Activated T-cell treated with anti-CD3 and anti-CD28 coated beads, Interleukin-2, amount 50 U/mL, for 4 hours (primary cell): ENCODE results near the gene CARS1. TPM values are rescaled to one million over a fixed set of nuclear protein-coding genes. Genes with fewer than 3 reads are reported as not detected.

Source experiments
- ATAC-seq, 2 donors: fragments of 200-7000 bp; cut with Tn5 transposase; one replicate each; pipeline ENCODE4 v1.10.0; 2021
- DNase-seq: peaks from one replicate; pipeline ENCODE4 v3.0.0-alpha.2; 2020
- H3K27me3 Mint-ChIP-seq: one replicate; pipeline ENCODE4 v1.8.0; 2021; ENCODE audit warnings: low read depth, mixed read lengths
- H3K36me3 Mint-ChIP-seq: one replicate; pipeline ENCODE4 v1.8.0; 2022; ENCODE audit warnings: mixed read lengths; ENCODE audit not compliant: insufficient read depth
- H3K4me1 Mint-ChIP-seq: one replicate; pipeline ENCODE4 v1.8.0; 2021; ENCODE audit warnings: low read depth, mixed read lengths
- H3K4me3 Mint-ChIP-seq: one replicate; pipeline ENCODE4 v1.8.0; 2021; ENCODE audit warnings: mild to moderate bottlenecking, moderate library complexity, mixed read lengths
- H3K9me3 Mint-ChIP-seq: one replicate; pipeline ENCODE4 v1.8.0; 2021; ENCODE audit warnings: mixed read lengths
- total RNA-seq, 3 donors: library from RNA; stranded (reverse); gene quantifications; one replicate each; pipeline ENCODE4 v1.2.1, GENCODE V29; 2021

CARS1 gene
- 100 to 1,000 TPM in 1 of 3 donors, 10 to 100 TPM in 2; 72.4 to 110 (median 88.1) TPM for total RNA-seq

DNA sequence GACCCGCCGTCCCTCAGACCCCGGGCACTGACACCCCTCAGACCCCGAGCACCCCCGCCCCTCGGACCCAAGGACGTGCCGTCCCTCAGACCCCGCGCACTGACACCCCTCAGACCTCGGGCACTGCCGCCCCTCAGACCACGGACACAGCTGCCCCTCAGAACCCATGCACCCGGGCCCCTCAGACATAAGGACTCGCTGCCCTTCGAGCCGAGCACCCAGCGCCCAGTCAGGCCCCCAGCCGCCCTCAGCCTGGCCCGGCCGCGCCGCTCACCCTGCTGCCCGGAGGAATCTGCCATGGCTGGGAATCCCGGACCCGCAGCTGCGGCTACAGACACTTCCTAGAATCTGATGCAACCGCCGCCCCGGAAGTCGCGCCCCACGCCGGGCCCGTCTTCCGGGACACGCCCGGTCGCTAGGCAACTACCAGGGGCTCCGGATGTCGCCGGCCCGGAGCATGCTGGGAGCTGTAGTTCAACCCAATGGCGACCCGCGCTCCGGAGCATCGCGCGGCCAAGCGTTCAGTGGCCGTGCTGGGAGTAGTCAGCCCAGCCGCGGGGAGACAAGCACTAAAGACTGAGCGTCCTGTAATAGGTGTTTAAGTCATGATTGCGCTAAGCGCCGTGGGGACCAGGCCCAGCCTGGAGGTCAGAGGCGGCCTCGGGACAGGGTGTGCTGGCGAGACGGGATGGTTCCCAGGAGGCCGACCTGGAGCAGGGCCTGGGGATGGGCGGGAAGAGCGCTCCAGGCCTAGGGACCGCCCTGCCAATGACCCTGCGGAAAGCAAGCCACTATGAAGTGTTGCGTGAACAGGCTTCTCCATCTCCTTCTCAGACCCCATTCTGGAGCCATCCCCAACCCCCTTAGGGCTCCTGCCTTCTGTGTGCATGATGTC, at the start of gene CARS1:
TSS of gene CARS1 (minus strand) at position 355 of the 895 bp plus-strand sequence. CDS start at position 299, 56 bp downstream.
- H3K9me3 Mint-ChIP-seq = no peaks in the 10 kb centered on the region

GRCh38 chr11:3105791-3106735, 48.8 kb upstream of the CARS1 start:
- H3K9me3 Mint-ChIP-seq = no peaks in the 10 kb centered on the region
- H3K4me1 Mint-ChIP-seq = no peaks in the 10 kb centered on the region
- H3K36me3 Mint-ChIP-seq = no peaks in the 10 kb centered on the region
- H3K4me3 Mint-ChIP-seq = no peak overlapping the region
- DNase-seq (no peak), ATAC-seq (no peak)
- peaks cover 2% of the 10 kb centered on the region for H3K27me3 Mint-ChIP-seq

More for the DNA sequence above, at the start of gene CARS1:
- H3K4me1 Mint-ChIP-seq = peaks cover 35% of the 10 kb centered on the region
- H3K27me3 Mint-ChIP-seq = no peaks in the 10 kb centered on the region
- peaks cover 11% of the 10 kb centered on the region for H3K36me3 Mint-ChIP-seq
- H3K4me3 Mint-ChIP-seq = peak within 1 kb of the TSS; percentile 90
- DNase-seq (peak; percentile 92), ATAC-seq (peak; percentile 98)

DNA sequence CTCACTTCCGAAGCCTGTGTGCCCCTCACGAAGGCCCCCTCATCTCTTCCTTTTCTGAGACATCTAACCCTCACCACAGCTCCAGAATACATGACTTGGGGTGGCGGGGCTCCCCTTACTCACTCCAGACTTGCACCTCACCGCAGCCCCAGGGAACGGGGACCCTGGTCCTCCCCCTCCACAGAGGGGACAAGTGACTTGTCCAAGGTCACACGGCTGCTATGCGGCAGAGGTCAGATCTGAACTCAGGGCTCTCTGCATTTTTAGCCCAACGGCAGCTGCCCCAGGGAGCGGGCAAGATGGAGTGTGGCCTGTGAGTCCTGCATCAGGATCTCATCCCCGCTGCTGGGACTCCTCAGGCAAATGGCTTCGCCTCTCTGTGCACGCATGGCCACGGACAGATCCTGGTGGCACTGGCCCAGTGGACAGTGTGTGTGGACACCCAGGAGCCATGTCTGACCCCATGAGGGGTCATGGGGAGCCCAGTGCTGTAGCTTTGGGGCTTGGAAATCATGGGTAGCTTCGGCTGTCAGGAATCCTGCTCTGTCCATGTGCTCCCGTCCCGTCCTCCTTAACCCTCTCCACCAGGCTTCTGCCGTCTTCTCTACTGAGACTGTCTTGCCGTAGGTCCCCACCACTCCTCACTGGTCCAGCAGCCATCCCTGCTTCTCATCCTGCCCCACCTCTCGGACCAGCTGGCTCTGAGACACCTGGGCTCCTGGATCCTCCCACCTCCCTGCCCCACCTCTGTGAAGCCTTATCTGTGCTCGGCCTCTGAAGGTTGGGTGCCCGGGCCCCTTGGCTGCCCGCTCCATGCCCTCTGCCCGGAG, 48.0 kb upstream of the CARS1 start:
- H3K36me3 Mint-ChIP-seq = no peaks in the 10 kb centered on the region
- no peak overlapping the region for H3K4me3 Mint-ChIP-seq
- H3K9me3 Mint-ChIP-seq = no peaks in the 10 kb centered on the region
- no peaks in the 10 kb centered on the region for H3K4me1 Mint-ChIP-seq
- no peak for ATAC-seq
- no peak for DNase-seq
- peaks cover 2% of the 10 kb centered on the region for H3K27me3 Mint-ChIP-seq

DNA sequence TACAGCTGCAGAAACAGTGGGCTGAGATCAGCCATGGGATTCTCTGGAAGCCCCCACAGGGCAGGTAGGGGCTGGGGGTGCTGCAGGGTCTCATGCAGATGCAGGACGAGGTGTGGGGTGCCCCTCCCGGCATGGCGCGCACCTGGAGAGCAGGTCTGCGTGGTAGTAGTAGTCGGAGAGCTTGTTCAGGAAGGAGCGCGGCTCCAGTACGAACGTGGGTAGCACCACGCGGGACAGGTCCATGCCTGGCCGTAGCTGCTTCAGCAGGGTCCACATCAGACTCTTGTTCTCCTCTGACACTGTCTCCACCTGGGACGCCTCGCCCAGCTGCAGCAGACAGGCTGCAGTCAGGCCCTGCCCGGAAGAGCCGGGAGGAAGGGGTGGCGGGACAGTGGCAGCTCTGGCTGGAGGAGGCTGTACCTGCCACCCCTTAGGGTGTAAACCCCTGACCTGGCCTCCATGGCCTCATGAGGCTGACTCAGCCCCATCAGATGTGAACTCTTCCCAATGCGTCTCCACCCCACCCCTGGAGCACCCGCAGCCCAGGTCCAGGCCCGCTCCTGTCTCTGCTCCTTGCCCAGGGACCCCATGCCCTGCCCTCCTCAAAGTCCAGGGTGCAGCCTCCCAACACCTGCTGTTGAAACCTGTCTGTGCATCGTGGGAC, 47.0 kb upstream of the CARS1 start:
- ATAC-seq = no peak
- H3K4me1 Mint-ChIP-seq = peaks cover 6% of the 10 kb centered on the region
- peaks cover 2% of the 10 kb centered on the region for H3K27me3 Mint-ChIP-seq
- no peaks in the 10 kb centered on the region for H3K9me3 Mint-ChIP-seq
- H3K4me3 Mint-ChIP-seq = no peak overlapping the region
- no peaks in the 10 kb centered on the region for H3K36me3 Mint-ChIP-seq
- no peak for DNase-seq

- Mint-ChIP-seq H3K36me3 (no peaks in the 10 kb centered on the region), H3K27me3 (peaks cover 2% of the 10 kb centered on the region), H3K9me3 (no peaks in the 10 kb centered on the region), H3K4me3 (no peak overlapping the region), H3K4me1 (peaks cover 8% of the 10 kb centered on the region)
- DNase-seq = no peak
- no peak for ATAC-seq
Measured at GRCh38 chr11:3103076-3103475, 45.9 kb upstream of the CARS1 start.

DNA sequence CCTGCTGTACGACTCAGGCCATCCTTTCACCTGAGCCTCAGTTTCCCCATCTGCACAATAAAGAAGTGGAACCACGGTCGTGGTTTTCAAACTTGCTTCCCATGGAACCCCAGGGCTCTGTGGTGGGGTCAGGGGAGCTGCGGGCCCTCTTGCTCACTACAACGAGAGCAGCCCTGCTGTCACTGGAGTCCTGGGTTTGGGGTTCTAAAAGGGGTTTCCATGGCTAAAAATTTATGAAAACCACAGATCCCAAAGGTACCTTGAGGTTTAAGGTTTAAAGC, 45.4 kb upstream of the CARS1 start:
- Mint-ChIP-seq H3K9me3 (no peaks in the 10 kb centered on the region), H3K36me3 (no peaks in the 10 kb centered on the region), H3K27me3 (peaks cover 2% of the 10 kb centered on the region), H3K4me1 (peaks cover 9% of the 10 kb centered on the region), H3K4me3 (no peak overlapping the region)
- ATAC-seq (no peak), DNase-seq (no peak)

DNA sequence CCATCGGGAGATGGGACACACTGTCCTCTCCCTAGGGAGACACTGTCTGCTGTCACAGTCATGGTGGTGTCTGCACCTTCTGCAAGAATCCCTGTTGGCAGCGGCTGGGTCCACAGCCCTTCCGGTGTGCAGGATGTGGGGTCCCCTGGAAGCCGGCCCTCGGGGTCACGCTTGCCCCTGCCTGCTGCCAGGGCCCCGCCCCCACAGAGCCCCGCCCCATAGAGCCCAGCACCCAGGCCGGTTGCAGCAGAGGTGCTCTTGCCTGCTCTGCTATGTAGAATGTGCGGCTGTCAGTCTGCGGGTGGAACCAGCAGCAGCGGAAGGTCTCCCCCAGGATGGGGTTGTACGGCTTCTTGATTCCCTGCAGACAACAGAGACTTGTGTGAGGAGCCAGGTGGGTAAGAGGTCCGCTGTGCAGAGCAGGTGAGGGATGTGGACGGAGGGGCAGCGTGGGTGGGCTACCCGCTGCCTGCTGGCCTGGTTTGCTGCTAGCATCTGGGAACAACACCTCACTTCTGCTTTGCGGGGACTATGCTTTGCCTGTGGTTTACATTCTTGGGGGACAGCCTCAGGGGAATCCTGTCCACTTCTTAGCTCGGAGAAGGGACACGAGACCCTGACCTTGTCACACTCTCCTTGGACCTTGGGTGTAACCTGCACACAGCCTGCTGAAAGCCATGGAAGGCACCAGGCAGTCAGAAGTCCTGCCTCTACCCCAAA, 44.9 kb upstream of the CARS1 start:
- no peaks in the 10 kb centered on the region for H3K9me3 Mint-ChIP-seq
- no peak for ATAC-seq
- no peaks in the 10 kb centered on the region for H3K36me3 Mint-ChIP-seq
- no peak overlapping the region for H3K4me3 Mint-ChIP-seq
- DNase-seq = no peak
- H3K27me3 Mint-ChIP-seq = peaks cover 2% of the 10 kb centered on the region
- peaks cover 9% of the 10 kb centered on the region for H3K4me1 Mint-ChIP-seq

DNA sequence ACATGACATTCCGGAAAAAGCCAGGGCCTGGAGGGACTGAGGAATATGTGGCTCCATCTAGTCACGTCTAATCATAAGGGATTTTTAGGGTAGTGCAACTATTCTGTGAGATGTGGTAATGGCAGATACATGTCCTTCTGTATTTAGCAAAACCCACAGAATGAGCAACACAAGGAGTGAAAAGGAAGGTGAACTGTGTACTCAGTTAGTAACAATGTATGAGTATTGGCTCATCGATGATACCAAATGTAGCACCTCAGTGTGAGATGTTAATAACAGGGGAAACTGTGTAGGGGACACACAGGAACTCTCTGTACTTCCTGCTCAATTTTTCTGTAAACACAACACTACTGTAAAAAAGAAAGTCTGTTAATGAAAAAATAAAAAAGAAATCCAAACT, 42.0 kb upstream of the CARS1 start:
- H3K4me1 Mint-ChIP-seq = peaks cover 9% of the 10 kb centered on the region
- H3K9me3 Mint-ChIP-seq = no peaks in the 10 kb centered on the region
- ATAC-seq = no peak
- DNase-seq = no peak
- no peak overlapping the region for H3K4me3 Mint-ChIP-seq
- H3K36me3 Mint-ChIP-seq = no peaks in the 10 kb centered on the region
- H3K27me3 Mint-ChIP-seq = peaks cover 3% of the 10 kb centered on the region

GRCh38 chr11:3096909-3097530, 39.8 kb upstream of the CARS1 start:
- H3K36me3 Mint-ChIP-seq = no peaks in the 10 kb centered on the region
- peaks cover 9% of the 10 kb centered on the region for H3K4me1 Mint-ChIP-seq
- DNase-seq (no peak), ATAC-seq (no peak)
- H3K27me3 Mint-ChIP-seq = peaks cover 5% of the 10 kb centered on the region
- H3K4me3 Mint-ChIP-seq = no peak overlapping the region
- no peaks in the 10 kb centered on the region for H3K9me3 Mint-ChIP-seq

- ATAC-seq (no peak), DNase-seq (no peak)
- Mint-ChIP-seq H3K27me3 (peaks cover 7% of the 10 kb centered on the region), H3K4me1 (peaks cover 9% of the 10 kb centered on the region), H3K9me3 (no peaks in the 10 kb centered on the region), H3K36me3 (no peaks in the 10 kb centered on the region), H3K4me3 (no peak overlapping the region)
Measured at GRCh38 chr11:3095712-3096361, 38.6 kb upstream of the CARS1 start.

DNA sequence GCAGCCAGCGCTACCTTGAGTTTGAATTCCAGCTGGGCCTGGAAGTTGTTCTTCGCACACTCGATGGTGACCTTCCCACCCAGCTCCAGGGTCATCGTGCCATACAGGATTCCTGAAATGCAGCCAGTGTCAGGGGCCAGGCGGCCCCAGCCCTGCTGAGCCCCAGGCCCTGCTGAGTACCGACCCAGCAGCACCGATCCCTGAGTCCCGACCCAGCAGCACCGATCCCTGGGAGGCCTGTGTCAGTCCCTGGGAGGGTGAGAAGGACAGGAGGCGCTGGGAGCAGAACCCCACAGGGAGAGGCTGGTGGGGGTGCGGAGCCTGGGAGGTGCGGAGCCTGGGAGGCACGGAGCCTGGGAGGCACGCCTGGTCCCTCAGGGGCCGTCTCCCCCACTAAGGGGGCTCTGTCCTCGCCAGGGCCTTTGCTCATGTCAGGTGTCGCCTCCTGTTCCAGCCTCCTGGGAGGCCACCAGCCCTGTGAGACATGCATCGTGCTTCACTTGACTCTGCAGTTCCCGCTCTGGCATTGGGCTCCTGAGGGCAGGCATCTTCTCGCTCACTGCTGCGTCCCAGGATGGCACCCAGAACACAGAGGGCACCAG, 37.1 kb upstream of the CARS1 start:
- no peaks in the 10 kb centered on the region for H3K9me3 Mint-ChIP-seq
- ATAC-seq (no peak), DNase-seq (no peak)
- no peak overlapping the region for H3K4me3 Mint-ChIP-seq
- H3K27me3 Mint-ChIP-seq = peaks cover 7% of the 10 kb centered on the region
- peaks cover 4% of the 10 kb centered on the region for H3K4me1 Mint-ChIP-seq
- no peaks in the 10 kb centered on the region for H3K36me3 Mint-ChIP-seq
